Loucy (cell line): ENCODE measurements around the gene FAHD2B.
"Not testable (repeated sequence)": the region's sequence is repeated elsewhere in the genome, so short reads cannot be mapped to it uniquely, and the experiment has no call there.

Experiments used
- H2AFZ ChIP-seq: fragments of 200-600 bp; sonication (generic); 2 replicates; pipeline ENCODE4 v1.6.0; 2016; ENCODE audit warnings: antibody characterized with exemption, mild to moderate bottlenecking, low read length, moderate library complexity
- H3F3A ChIP-seq: fragments of 200-600 bp; 2 replicates; pipeline ENCODE4 v1.6.0; 2016; ENCODE audit warnings: antibody characterized with exemption, low read depth, mild to moderate bottlenecking
- H3K27me3 ChIP-seq: fragments of 200-600 bp; sonication (generic); 2 replicates; pipeline ENCODE4 v1.6.1; 2014; ENCODE audit warnings: low read length, mild to moderate bottlenecking; ENCODE audit not compliant: insufficient read depth, poor library complexity, severe bottlenecking
- H3K36me3 ChIP-seq: fragments of 200-600 bp; sonication (generic); 2 replicates; pipeline ENCODE4 v1.6.1; 2016; ENCODE audit warnings: low read length; ENCODE audit not compliant: insufficient read depth
- H3K4me1 ChIP-seq: fragments of 200-600 bp; sonication (generic); 2 replicates; pipeline ENCODE4 v1.5.1; 2014; ENCODE audit warnings: low read length, mild to moderate bottlenecking; ENCODE audit not compliant: insufficient read depth, poor library complexity, severe bottlenecking
- H3K4me2 ChIP-seq: fragments of 200-600 bp; sonication (generic); 2 replicates; pipeline ENCODE4 v1.6.0; 2014; ENCODE audit warnings: antibody characterized with exemption, low read length, low read depth, mild to moderate bottlenecking; ENCODE audit not compliant: poor library complexity, severe bottlenecking
- H3K4me3 ChIP-seq: fragments of 200-600 bp; sonication (generic); 2 replicates; pipeline ENCODE4 v1.5.1; 2014; ENCODE audit warnings: low read length, mild to moderate bottlenecking, mixed read lengths; ENCODE audit not compliant: poor library complexity, severe bottlenecking
- H3K79me2 ChIP-seq: fragments of 200-600 bp; sonication (generic); 2 replicates; pipeline ENCODE4 v1.6.1; 2014; ENCODE audit warnings: low read length; ENCODE audit not compliant: insufficient read depth
- H3K9ac ChIP-seq: fragments of 200-600 bp; sonication (generic); 2 replicates; pipeline ENCODE4 v1.6.0; 2014; ENCODE audit warnings: mild to moderate bottlenecking, low read depth, low read length, moderate library complexity; ENCODE audit not compliant: poor library complexity, severe bottlenecking
- H3K9me2 ChIP-seq: fragments of 200-600 bp; sonication (generic); replicated peaks from 2 replicates; pipeline ENCODE4 v1.6.1; 2016; ENCODE audit warnings: low read depth, low read length, mixed read lengths
- H3K9me3 ChIP-seq: fragments of 200-600 bp; sonication (generic); 2 replicates; pipeline ENCODE4 v1.6.1; 2014; ENCODE audit warnings: mild to moderate bottlenecking, antibody characterized with exemption, low read length, low read depth; ENCODE audit not compliant: insufficient read depth
- H4K20me1 ChIP-seq: fragments of 200-600 bp; sonication (generic); 2 replicates; pipeline ENCODE4 v1.6.0; 2014; ENCODE audit warnings: antibody characterized with exemption, low read length, mild to moderate bottlenecking; ENCODE audit not compliant: insufficient read depth, poor library complexity, severe bottlenecking
- CTCF ChIP-seq: fragments of 200-600 bp; sonication (generic); conservative IDR thresholded peaks from 2 replicates; pipeline ENCODE4 v1.5.1; 2014; ENCODE audit warnings: mild to moderate bottlenecking, antibody characterized with exemption, low read length
- EZH2phosphoT487 ChIP-seq: fragments of 200-600 bp; IDR thresholded peaks from 2 replicates; pipeline ENCODE4 v1.6.1; 2018; ENCODE audit warnings: antibody characterized with exemption, mild to moderate bottlenecking, moderate library complexity, borderline replicate concordance

Gene FAHD2B

GRCh38 chr2:97095661-97096060 is 979 bp upstream of the FAHD2B start:
- peak overlapping the region; percentile 83 for H3K4me2 ChIP-seq
- H3K9me2 ChIP-seq: no peaks in the 10 kb centered on the region
- H3K27me3 ChIP-seq: no peaks in the 10 kb centered on the region
- no peak for TF ChIP-seq EZH2phosphoT487
- no peak for TF ChIP-seq CTCF
- no peaks in the 10 kb centered on the region for H3F3A ChIP-seq
- no peaks in the 10 kb centered on the region for H3K36me3 ChIP-seq
- H3K4me1 ChIP-seq: peaks cover 5% of the 10 kb centered on the region
- H3K9ac ChIP-seq: peak overlapping the region; percentile 53
- H3K79me2 ChIP-seq: no peaks in the 10 kb centered on the region
- peak overlapping the region; percentile 70 for H3K4me3 ChIP-seq
- peak overlapping the region; percentile 41 for H2AFZ ChIP-seq
- H4K20me1 ChIP-seq: no peaks in the 10 kb centered on the region
- no peaks in the 10 kb centered on the region for H3K9me3 ChIP-seq

- H3K9me3 ChIP-seq, H3K79me2 ChIP-seq, H3K9ac ChIP-seq, H3K4me2 ChIP-seq, H2AFZ ChIP-seq, H3K4me1 ChIP-seq, H3K36me3 ChIP-seq, H3K27me3 ChIP-seq, H3K9me2 ChIP-seq, H4K20me1 ChIP-seq, H3F3A ChIP-seq: not testable (repeated sequence)
- peak overlapping the region; percentile 70 for H3K4me3 ChIP-seq
These were observed 505 bp downstream of the FAHD2B start for GRCh38 chr2:97093983-97094771.

- not testable (repeated sequence) for H3K79me2 ChIP-seq, H3K9ac ChIP-seq, H3K27me3 ChIP-seq, H3K9me2 ChIP-seq, H3K4me1 ChIP-seq, H3K9me3 ChIP-seq, H3F3A ChIP-seq, H4K20me1 ChIP-seq, H3K4me2 ChIP-seq, H3K36me3 ChIP-seq, H2AFZ ChIP-seq, H3K4me3 ChIP-seq
These were observed 1.7 kb downstream of the FAHD2B start for GRCh38 chr2:97092946-97093345.

GRCh38 chr2:97088706-97089105 is 6.0 kb downstream of the FAHD2B start:
- H3K4me1 ChIP-seq, H3K27me3 ChIP-seq, H3K79me2 ChIP-seq, H2AFZ ChIP-seq, H3K4me2 ChIP-seq, H3K4me3 ChIP-seq, H4K20me1 ChIP-seq, H3K9me2 ChIP-seq, H3K9me3 ChIP-seq, H3K36me3 ChIP-seq, H3K9ac ChIP-seq, H3F3A ChIP-seq: not testable (repeated sequence)

- H2AFZ ChIP-seq, H3K9ac ChIP-seq, H3K9me2 ChIP-seq, H3F3A ChIP-seq, H3K27me3 ChIP-seq, H3K4me3 ChIP-seq, H3K9me3 ChIP-seq, H3K4me1 ChIP-seq, H3K79me2 ChIP-seq, H3K36me3 ChIP-seq, H3K4me2 ChIP-seq, H4K20me1 ChIP-seq: not testable (repeated sequence)
These were observed 9.6 kb downstream of the FAHD2B start for GRCh38 chr2:97085093-97085492.

- not testable (repeated sequence) for H2AFZ ChIP-seq, H3K36me3 ChIP-seq, H3F3A ChIP-seq, H3K79me2 ChIP-seq, H4K20me1 ChIP-seq, H3K9me3 ChIP-seq, H3K9ac ChIP-seq, H3K9me2 ChIP-seq, H3K4me1 ChIP-seq, H3K4me3 ChIP-seq, H3K27me3 ChIP-seq, H3K4me2 ChIP-seq
These were observed 11.2 kb downstream of the FAHD2B start for GRCh38 chr2:97083516-97083915.

- not testable (repeated sequence) for H3K4me1 ChIP-seq, H3K27me3 ChIP-seq, H3K4me2 ChIP-seq, H3K36me3 ChIP-seq, H3K4me3 ChIP-seq, H3K9ac ChIP-seq, H4K20me1 ChIP-seq, H3F3A ChIP-seq, H3K79me2 ChIP-seq, H2AFZ ChIP-seq, H3K9me3 ChIP-seq, H3K9me2 ChIP-seq
These were observed 12.5 kb downstream of the FAHD2B start for GRCh38 chr2:97082206-97082605.
